BLaER1 treated with 17β-estradiol and CSF1 and Interleukin-3, amounts not matched to agents 10 nM and 100 nM (cell line): Measurements from ENCODE around the gene TRPM4.

Experiments
- H3K27ac ChIP-seq, 11 experiments: shearing (Covaris generic); formaldehyde crosslinking; 2 replicates each; pipeline ENCODE4 v1.8.1; 2022
- H3K27me3 ChIP-seq, 11 experiments: shearing (Covaris generic); formaldehyde crosslinking; 2 replicates each; pipeline ENCODE4 v1.8.1; 2022
- H3K36me3 ChIP-seq, 11 experiments: shearing (Covaris generic); formaldehyde crosslinking; 2 replicates each; pipeline ENCODE4 v1.8.1; 2022
- H3K4me1 ChIP-seq, 10 experiments: shearing (Covaris generic); formaldehyde crosslinking; 2 replicates each; pipeline ENCODE4 v1.8.1; 2022
- H3K4me2 ChIP-seq, 11 experiments: shearing (Covaris generic); formaldehyde crosslinking; 2 replicates each; pipeline ENCODE4 v1.8.1; 2022
- H3K4me3 ChIP-seq, 10 experiments: shearing (Covaris generic); formaldehyde crosslinking; 2 replicates each; pipeline ENCODE4 v1.8.1; 2022
- H3K9ac ChIP-seq, 11 experiments: shearing (Covaris generic); formaldehyde crosslinking; 2 replicates each; pipeline ENCODE4 v1.8.1; 2022
- H3K9me3 ChIP-seq, 11 experiments: shearing (Covaris generic); formaldehyde crosslinking; replicated peaks in 1 of 11; 2 replicates each; pipeline ENCODE4 v1.8.1; 2022
- H4K20me1 ChIP-seq, 11 experiments: shearing (Covaris generic); formaldehyde crosslinking; 2 replicates each; pipeline ENCODE4 v1.8.1; 2022
- Cebpa-rat ChIP-seq, 11 experiments: shearing (Covaris generic); IDR thresholded peaks; 2 replicates each; pipeline ENCODE4 v1.8.1; 2022

Gene TRPM4

DNA sequence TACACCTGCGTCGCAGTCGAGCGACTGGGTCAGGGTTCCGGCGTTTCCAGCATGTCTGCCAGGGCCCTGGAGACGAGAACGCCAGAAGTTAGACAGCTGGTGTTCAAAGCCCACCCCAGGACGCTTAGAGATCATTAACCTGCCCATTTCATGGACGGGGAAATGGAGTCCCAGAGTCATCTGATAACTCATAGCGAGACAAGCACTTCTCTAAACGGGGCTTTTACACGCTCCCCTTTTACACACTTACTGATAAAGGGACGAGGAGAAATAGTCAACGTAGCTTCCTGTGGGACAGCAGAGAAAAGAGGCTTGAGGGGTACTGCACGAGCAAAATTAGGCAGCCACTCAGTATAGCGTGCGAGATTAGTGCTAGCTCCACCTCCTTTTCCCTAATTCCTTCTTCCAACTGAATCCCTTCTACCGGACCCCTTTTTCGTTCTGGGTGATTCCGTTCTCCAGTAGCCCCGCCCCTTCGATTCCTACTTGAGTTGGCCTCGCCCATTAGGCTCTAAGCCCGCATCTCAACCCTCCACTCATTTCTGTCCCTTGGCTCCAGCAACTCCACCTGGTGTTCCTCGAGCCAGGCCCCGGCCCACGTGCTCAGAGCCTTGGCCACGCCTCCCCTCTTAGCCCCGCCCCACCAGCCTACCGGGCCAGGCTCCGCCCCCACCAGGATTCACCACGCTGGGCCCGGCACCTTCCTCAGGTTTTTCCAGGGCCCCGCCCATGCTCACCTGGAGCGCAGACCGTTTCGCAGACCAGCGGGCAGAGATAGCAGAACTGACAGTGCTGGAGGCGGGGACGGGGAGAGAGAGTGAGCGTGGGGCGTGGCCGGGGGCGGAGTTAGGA is 6.1 kb upstream of the TRPM4 start:
- peaks cover 0 to 10% (median 0%) of the 10 kb centered on the region in 11 experiments; a peak in 2 of 22 replicates for H3K27me3 ChIP-seq
- H3K9me3 ChIP-seq, result no peaks in the 10 kb centered on the region
- peaks cover 44 to 79% (median 73%) of the 10 kb centered on the region in 10 experiments for H3K4me1 ChIP-seq
- peak overlapping the region; percentile 94 to 100 (median 99) for H3K4me2 ChIP-seq
- no peaks in the 10 kb centered on the region for H3K36me3 ChIP-seq
- H3K27ac ChIP-seq, result peak overlapping the region in 1 of 11 experiments; percentile 90; a peak in 2 of 22 replicates
- TF ChIP-seq Cebpa-rat (IDR thresholded peaks at IDR 0.05), result no peak
- H4K20me1 ChIP-seq, result peaks cover 0 to 5% (median 0%) of the 10 kb centered on the region in 11 experiments; a peak in 2 of 22 replicates
- H3K9ac ChIP-seq, result peak overlapping the region in 4 of 11 experiments; percentile 85 to 91 (median 86); a peak in 5 of 22 replicates
- H3K4me3 ChIP-seq, result peak overlapping the region in 5 of 10 experiments; percentile 74 to 84 (median 78); a peak in 6 of 20 replicates

DNA sequence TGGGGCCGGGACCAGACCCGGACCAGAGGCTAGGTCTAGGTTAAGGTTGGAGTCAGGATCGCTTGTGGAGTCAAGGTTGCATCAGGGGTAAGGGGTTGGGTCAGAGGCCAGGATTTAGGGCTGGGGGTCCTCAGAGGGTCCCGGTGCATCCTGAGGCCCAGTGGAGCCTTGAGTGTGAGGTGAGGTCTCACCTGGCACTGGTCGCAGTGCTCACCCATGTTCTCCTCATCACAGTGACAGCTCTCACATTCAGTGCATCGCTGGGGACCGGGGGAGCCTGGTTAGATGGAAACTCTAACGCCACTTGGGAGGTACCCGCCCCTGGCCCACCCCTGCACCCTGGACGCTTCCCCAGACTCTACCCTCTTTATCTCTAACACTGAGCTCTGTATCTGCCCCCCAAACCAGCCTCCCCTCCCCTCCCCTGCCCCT is 5.5 kb upstream of the TRPM4 start:
- Histone ChIP-seq H3K4me3 (no peak overlapping the region; a peak in 1 of 20 replicates), H3K9ac (no peak overlapping the region), H3K27me3 (peaks cover 0 to 10% (median 0%) of the 10 kb centered on the region in 11 experiments; a peak in 2 of 22 replicates), H3K36me3 (no peaks in the 10 kb centered on the region), H4K20me1 (peaks cover 0 to 5% (median 0%) of the 10 kb centered on the region in 11 experiments; a peak in 2 of 22 replicates), H3K9me3 (no peaks in the 10 kb centered on the region), H3K4me1 (peaks cover 44 to 81% (median 74%) of the 10 kb centered on the region in 10 experiments), H3K4me2 (peak overlapping the region; percentile 94 to 100 (median 99); a peak in 20 of 22 replicates), H3K27ac (no peak overlapping the region)
- no peak for TF ChIP-seq Cebpa-rat (IDR thresholded peaks at IDR 0.05)

DNA sequence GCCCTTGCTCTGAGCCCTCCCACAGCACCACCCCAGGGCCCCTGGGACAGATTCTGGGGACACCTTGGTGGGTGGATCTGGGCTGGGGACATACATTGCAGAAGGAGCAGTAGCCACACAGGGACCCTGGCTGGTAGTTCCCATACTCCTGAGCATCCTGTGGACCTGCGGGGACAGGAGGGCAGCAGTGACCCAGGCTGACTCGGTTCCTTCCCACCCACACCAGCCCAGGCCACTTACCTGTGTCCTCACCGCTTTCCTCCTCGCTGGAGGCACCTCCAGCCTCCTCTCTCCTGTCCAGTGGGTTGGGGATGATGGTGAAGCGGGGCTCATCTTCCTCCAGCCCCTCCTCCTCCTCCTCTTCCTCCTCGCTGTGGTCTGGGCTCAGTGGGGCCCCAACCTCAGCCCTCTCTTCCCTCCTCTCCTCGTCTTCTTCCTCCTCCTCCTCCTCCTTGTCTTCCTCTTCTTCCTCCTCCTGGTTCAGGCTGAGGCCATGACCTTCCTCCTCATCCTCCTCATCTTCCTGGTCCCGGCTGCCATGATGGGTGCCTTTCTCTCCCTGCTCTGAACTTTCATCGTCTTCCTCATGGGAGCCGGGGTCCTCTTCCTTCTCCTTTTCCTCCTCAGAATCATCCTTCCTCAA is 4.3 kb upstream of the TRPM4 start:
- peak overlapping the region in 1 of 10 experiments; percentile 1; a peak in 1 of 20 replicates for H3K4me3 ChIP-seq

DNA sequence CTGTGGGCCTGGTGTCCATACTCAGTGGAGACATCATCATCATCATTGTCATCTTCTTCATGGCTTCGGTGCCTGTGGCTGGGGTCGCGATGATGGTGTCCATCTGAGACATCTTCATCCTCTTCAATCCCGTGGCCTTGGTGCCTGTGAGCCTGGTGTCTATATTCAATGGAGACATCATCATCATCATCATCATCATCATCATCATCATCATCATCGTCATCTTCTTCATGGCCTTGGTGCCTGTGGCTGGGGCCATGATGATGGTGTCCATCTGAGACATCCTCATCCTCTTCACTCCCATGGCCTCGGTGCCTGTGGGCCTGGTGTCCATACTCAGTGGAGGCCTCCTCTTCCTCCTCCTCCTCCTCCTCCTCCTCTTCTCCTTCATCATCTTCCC is 3.3 kb upstream of the TRPM4 start:
- Histone ChIP-seq H3K4me1 (peaks cover 43 to 82% (median 73%) of the 10 kb centered on the region in 10 experiments), H3K27me3 (peaks cover 0 to 10% (median 0%) of the 10 kb centered on the region in 11 experiments; a peak in 4 of 22 replicates), H4K20me1 (peaks cover 0 to 5% (median 0%) of the 10 kb centered on the region in 11 experiments; a peak in 1 of 22 replicates), H3K9me3 (no peaks in the 10 kb centered on the region), H3K9ac (no peak overlapping the region), H3K4me3 (no peak overlapping the region), H3K4me2 (peak overlapping the region in 8 of 11 experiments; percentile 63 to 99 (median 76); a peak in 15 of 22 replicates), H3K36me3 (no peaks in the 10 kb centered on the region), H3K27ac (no peak overlapping the region)
- no peak for TF ChIP-seq Cebpa-rat (IDR thresholded peaks at IDR 0.05)

More for the DNA sequence above, 4.3 kb upstream of the TRPM4 start:
- Histone ChIP-seq H3K9ac (no peak overlapping the region), H3K27me3 (peaks cover 0 to 10% (median 0%) of the 10 kb centered on the region in 11 experiments; a peak in 4 of 22 replicates), H3K4me1 (peaks cover 42 to 86% (median 77%) of the 10 kb centered on the region in 10 experiments), H3K27ac (0 out of 22 replicates have a peak overlapping the region, but pooled peaks of 1 of the 11 experiments have one; percentile 17), H3K4me2 (peak overlapping the region; percentile 46 to 99 (median 70)), H3K36me3 (no peaks in the 10 kb centered on the region), H4K20me1 (peaks cover 0 to 5% (median 0%) of the 10 kb centered on the region in 11 experiments; a peak in 2 of 22 replicates), H3K9me3 (no peaks in the 10 kb centered on the region)
- no peak for TF ChIP-seq Cebpa-rat (IDR thresholded peaks at IDR 0.05)

DNA sequence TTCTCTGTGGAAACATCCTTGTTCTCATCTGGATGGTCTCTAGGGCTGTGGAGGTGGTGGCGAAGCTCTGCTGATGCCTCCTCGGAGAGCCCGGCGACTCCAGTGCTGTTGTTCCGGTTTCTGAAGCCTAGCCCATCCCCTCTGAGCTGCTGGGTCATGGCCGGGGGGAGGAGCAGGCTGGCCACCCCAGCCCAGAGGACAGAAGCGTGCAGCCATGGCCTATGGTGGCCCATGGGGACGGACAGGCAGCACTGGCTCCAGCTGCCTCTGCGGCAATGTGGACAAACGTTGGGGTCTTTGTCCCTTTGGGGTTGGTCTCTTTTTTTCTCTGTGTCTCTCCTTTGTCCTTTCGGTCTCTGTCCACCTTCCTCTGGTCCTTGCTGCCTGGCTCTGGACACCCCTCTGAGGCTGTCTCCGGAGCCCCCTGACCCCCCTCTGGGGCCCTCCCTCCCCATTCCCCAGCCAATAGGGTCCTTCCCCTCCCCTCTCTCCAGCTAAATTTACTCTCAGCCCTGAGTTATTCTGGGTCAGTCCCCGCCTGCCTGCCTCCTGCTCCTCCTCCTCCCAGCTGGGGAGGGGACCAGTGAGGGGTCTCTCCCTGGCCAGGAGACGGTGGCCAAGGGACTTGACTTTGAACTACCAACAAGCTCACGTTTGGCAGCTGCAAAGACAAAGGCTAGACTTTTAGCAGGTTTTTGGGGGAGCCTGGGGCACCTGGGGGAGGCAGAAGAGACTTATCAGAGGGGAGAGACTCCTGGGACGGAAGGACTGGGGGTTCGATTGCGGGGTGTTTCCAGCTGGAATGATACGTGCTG is 2.4 kb upstream of the TRPM4 start, which contains the start of gene HRC:
Gene HRC, minus strand, starts transcription at position 392 of the 815 bp plus-strand sequence. Its CDS starts 159 bp downstream, at position 233.
- peak within 1 kb of the TSS in 9 of 11 experiments; percentile 36 to 99 (median 75); a peak in 18 of 22 replicates for H3K4me2 ChIP-seq
- H3K9ac ChIP-seq, result peak within 1 kb of the TSS in 2 of 11 experiments; percentile 4 to 22; a peak in 2 of 22 replicates
- H3K4me1 ChIP-seq, result peaks cover 50 to 77% (median 72%) of the 10 kb centered on the region in 10 experiments
- no peak within 1 kb of the TSS for H3K4me3 ChIP-seq
- H3K9me3 ChIP-seq, result no peaks in the 10 kb centered on the region
- no peak for TF ChIP-seq Cebpa-rat (IDR thresholded peaks at IDR 0.05)
- no peak within 1 kb of the TSS for H3K27ac ChIP-seq
- H4K20me1 ChIP-seq, result peaks cover 0 to 8% (median 0%) of the 10 kb centered on the region in 11 experiments; a peak in 3 of 22 replicates
- H3K36me3 ChIP-seq, result no peaks in the 10 kb centered on the region
- peaks cover 0 to 10% (median 0%) of the 10 kb centered on the region in 11 experiments; a peak in 4 of 22 replicates for H3K27me3 ChIP-seq

DNA sequence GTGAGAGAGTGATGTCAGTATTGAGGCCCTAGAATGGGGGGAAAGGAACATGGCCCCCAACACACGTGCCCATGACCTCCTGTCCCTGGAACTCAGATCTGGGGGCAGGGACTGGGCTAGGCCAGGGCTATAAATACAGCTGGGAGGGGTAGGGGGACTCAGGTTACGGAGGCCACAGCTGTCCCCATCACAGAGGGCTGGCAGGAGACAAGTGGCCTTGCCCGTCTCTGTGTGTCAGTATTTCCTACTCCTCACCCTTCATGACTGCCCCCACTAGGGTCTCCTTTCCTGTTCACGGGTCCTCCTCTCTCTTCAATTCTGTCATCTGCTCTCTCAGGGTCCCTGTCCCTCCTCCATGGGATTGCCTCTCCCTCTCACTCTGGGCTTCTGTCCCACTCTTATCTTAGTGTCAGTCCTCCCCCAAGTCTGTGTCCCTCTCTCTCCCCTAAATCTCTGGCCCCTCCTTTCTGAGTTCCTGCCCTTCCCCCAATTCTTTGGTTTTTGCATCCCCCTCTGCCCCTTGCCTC is 1.7 kb upstream of the TRPM4 start:
- Histone ChIP-seq H3K4me2 (peak overlapping the region in 9 of 11 experiments; percentile 36 to 94 (median 63); a peak in 18 of 22 replicates), H3K36me3 (peaks cover 0 to 5% (median 0%) of the 10 kb centered on the region in 11 experiments; a peak in 2 of 22 replicates), H3K27ac (no peak overlapping the region), H3K4me1 (peaks cover 53 to 75% (median 69%) of the 10 kb centered on the region in 10 experiments), H3K27me3 (peaks cover 0 to 10% (median 0%) of the 10 kb centered on the region in 11 experiments; a peak in 4 of 22 replicates), H3K4me3 (no peak overlapping the region), H4K20me1 (peaks cover 0 to 15% (median 0%) of the 10 kb centered on the region in 11 experiments; a peak in 5 of 22 replicates), H3K9ac (peak overlapping the region in 2 of 11 experiments; percentile 4 to 22; a peak in 2 of 22 replicates), H3K9me3 (no peaks in the 10 kb centered on the region)
- no peak for TF ChIP-seq Cebpa-rat (IDR thresholded peaks at IDR 0.05)

DNA sequence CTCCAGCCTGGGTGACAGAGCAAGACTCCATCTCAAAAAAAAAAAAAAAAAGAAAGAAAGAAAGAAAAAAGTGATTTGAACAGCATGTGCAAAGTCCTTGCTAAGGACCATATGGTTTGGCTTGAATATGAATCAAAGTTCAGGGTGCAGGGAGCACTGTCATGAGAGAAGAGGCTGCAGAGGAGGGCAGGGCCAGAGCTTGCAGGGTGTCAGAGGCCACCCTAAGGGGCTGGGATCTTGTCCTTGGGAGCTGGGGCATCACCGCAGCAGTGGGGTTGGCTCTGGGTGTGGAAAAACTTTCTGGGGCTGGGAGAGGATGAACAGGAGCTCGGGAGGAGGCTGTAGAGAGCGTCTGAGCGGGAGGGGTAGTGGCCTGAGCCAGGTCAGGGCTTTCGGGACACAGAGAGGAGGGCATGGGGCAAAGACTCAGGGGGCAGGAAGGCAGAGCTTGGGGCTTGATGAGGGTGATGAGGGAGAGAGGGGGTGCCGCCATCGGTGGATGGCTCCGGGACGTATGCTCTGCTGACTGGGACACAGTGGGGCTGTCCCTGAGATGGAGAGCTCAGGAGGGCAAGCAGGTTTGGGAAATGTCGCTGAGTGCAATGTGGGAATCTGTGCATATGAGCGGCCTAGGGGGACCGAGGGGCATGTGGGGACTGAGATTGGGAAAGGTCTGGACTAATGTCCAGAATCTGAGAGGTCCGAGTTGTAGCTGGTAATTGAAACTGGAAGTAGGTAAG is 3.0 kb downstream of the TRPM4 start:
- peaks cover 27 to 55% (median 42%) of the 10 kb centered on the region in 10 experiments for H3K4me1 ChIP-seq
- H3K36me3 ChIP-seq, result peaks cover 0 to 25% (median 0%) of the 10 kb centered on the region in 11 experiments; a peak in 3 of 22 replicates
- H3K9ac ChIP-seq, result peak overlapping the region in 1 of 11 experiments; percentile 31; a peak in 1 of 22 replicates
- no peak overlapping the region for H3K27ac ChIP-seq
- no peak overlapping the region for H3K4me3 ChIP-seq
- peak overlapping the region in 2 of 11 experiments; percentile 18 to 29; a peak in 5 of 22 replicates for H3K4me2 ChIP-seq
- H4K20me1 ChIP-seq, result peaks cover 0 to 32% (median 0%) of the 10 kb centered on the region in 11 experiments; a peak in 6 of 22 replicates
- peaks cover 0 to 7% (median 0%) of the 10 kb centered on the region in 11 experiments; a peak in 3 of 22 replicates for H3K27me3 ChIP-seq
- TF ChIP-seq Cebpa-rat (IDR thresholded peaks at IDR 0.05), result no peak
- no peaks in the 10 kb centered on the region for H3K9me3 ChIP-seq
